ENCODE results near the gene NR3C1. TPM values are rescaled to one million over a fixed set of nuclear protein-coding genes. Genes with fewer than 3 reads are reported as not detected.

NR3C1 gene
- total RNA-seq, 1 donor: 168 TPM

DNA sequence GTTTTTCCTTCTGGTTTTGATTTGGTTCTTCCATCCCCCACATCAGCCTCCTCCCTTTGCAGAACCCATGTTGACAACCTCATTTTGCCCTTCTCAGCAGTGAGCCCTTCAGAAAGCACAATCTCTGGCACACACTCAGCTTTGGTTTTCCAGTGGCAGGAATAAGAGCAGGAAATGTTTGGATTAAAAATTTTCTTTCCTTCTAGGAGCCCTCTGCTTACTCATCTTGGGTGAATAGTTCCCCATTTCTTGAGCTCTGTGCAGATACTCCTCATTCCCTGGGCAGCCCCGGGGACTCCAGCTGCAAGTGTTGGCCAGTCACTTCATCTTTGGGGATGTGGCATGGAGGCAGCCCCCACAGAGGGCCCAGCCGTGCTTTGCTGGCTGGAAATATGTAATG is 170.5 kb downstream of the NR3C1 start:
- H3K4me1 ChIP-seq (ENCODE audit: insufficient read depth, low read length): peaks cover 13% of the 10 kb centered on the region

DNA sequence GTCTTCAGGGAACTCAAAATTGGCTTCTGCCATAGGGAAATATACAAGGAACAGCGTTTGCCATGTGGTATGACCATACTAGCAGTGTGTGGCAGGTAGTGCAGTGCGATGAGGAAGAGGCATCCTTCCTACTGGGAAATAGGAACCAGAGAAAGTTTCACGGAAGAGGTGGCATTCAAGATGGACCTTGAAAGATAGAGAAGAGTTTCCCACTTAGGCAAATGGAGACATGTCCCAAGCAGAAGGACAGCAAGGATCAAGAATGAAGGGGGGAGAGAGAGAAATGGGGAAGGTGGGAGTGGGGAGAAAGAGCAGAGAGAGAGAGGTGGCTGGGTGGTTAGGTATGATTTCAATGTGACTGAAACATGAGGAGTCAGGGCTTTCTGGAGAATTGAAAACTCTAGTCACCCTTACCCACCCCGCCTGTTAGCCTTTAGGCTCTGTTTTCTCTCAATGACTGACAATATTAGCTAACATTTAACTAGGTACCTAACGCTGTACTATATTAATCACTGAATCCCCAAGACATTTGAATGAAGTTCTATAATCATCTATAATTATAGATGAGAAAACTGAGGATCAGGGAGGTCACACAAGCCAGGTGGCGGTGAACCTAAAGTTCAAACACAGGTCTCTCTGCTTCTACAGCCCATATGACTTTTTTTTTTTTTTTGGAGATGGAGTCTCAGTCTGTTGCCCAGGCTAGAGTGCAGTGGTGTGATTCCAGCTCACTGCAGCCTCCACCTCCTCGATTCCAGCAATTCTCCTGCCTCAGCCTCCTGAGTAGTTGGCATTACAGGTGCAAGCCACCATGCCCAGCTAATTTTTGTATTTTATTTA is 171.3 kb downstream of the NR3C1 start:
- Histone ChIP-seq H3K4me3 (ENCODE audit: low read length) (no peak overlapping the region), H3K4me1 (ENCODE audit: insufficient read depth, low read length) (peaks cover 13% of the 10 kb centered on the region), H3K27me3 (ENCODE audit: insufficient read depth, low read length) (no peaks in the 10 kb centered on the region), H3K9me3 (ENCODE audit: low read depth, low read length) (no peaks in the 10 kb centered on the region)

More for the DNA sequence above, 170.5 kb downstream of the NR3C1 start:
- no peak overlapping the region for H3K4me3 ChIP-seq (ENCODE audit: low read length)
- no peaks in the 10 kb centered on the region for H3K9me3 ChIP-seq (ENCODE audit: low read depth, low read length)
- H3K27me3 ChIP-seq (ENCODE audit: insufficient read depth, low read length): no peaks in the 10 kb centered on the region

DNA sequence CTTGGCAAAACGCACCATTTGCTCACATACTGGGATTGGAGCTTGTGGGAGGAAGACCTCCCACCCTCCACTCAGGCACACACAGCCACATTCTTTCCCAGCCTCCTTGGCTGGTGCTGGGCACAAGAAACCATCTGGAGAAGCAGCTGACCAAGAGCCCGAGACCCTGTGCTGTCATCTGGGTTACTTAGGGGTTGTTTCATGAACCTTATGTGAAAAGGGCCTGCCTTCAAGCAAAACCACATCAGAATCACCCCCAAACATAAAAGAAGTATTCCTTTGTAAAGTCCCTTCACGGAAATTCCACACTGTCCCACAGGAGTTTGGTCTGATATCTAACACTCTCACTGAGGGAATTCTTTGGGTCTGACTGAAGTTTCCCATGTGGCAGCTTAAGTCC is 172.1 kb downstream of the NR3C1 start:
- H3K4me1 ChIP-seq (ENCODE audit: insufficient read depth, low read length): peaks cover 13% of the 10 kb centered on the region
- H3K27me3 ChIP-seq (ENCODE audit: insufficient read depth, low read length): no peaks in the 10 kb centered on the region
- H3K4me3 ChIP-seq (ENCODE audit: low read length): no peak overlapping the region
- H3K9me3 ChIP-seq (ENCODE audit: low read depth, low read length): no peaks in the 10 kb centered on the region

- Histone ChIP-seq H3K9me3 (ENCODE audit: low read depth, low read length) (no peaks in the 10 kb centered on the region), H3K27me3 (ENCODE audit: insufficient read depth, low read length) (no peaks in the 10 kb centered on the region), H3K4me1 (ENCODE audit: insufficient read depth, low read length) (peaks cover 13% of the 10 kb centered on the region), H3K4me3 (ENCODE audit: low read length) (no peak overlapping the region)
Measured at GRCh38 chr5:143230676-143230996, 172.8 kb downstream of the NR3C1 start.

- no peaks in the 10 kb centered on the region for H3K9me3 ChIP-seq (ENCODE audit: low read depth, low read length)
- no peak overlapping the region for H3K4me3 ChIP-seq (ENCODE audit: low read length)
- H3K27me3 ChIP-seq (ENCODE audit: insufficient read depth, low read length): no peaks in the 10 kb centered on the region
Measured at GRCh38 chr5:143229896-143230675, 173.4 kb downstream of the NR3C1 start.

GRCh38 chr5:143229426-143229895 is 174.0 kb downstream of the NR3C1 start:
- no peak overlapping the region for H3K4me3 ChIP-seq (ENCODE audit: low read length)
- H3K27me3 ChIP-seq (ENCODE audit: insufficient read depth, low read length): no peaks in the 10 kb centered on the region
- H3K4me1 ChIP-seq (ENCODE audit: insufficient read depth, low read length): peaks cover 13% of the 10 kb centered on the region
- H3K9me3 ChIP-seq (ENCODE audit: low read depth, low read length): no peaks in the 10 kb centered on the region

More at GRCh38 chr5:143229896-143230675, 173.4 kb downstream of the NR3C1 start:
- peaks cover 13% of the 10 kb centered on the region for H3K4me1 ChIP-seq (ENCODE audit: insufficient read depth, low read length)

- Histone ChIP-seq H3K4me1 (ENCODE audit: insufficient read depth, low read length) (peaks cover 14% of the 10 kb centered on the region), H3K4me3 (ENCODE audit: low read length) (no peak overlapping the region), H3K27me3 (ENCODE audit: insufficient read depth, low read length) (no peaks in the 10 kb centered on the region), H3K9me3 (ENCODE audit: low read depth, low read length) (no peaks in the 10 kb centered on the region)
Measured at GRCh38 chr5:143228597-143229293, 174.7 kb downstream of the NR3C1 start.

All from mononuclear cell (primary cell).